Activated B cell treated with CpG ODN at 0.5 μM for 24 hours (primary cell): Measurements from ENCODE around the gene TRHDE. TPM values are rescaled to one million over a fixed set of nuclear protein-coding genes. Genes with fewer than 3 reads are reported as not detected.
"Not testable (repeated sequence)": the region's sequence is repeated elsewhere in the genome, so short reads cannot be mapped to it uniquely, and the experiment has no call there.

Experiments used
- ATAC-seq: fragments of 200-7000 bp; cut with Tn5 transposase; one replicate; pipeline ENCODE4 v1.10.0; 2021; ENCODE audit warnings: low read depth, mild to moderate bottlenecking, moderate library complexity
- CTCF ChIA-PET: fragments of 350-600 bp; sonication (Branson Sonifier 250); formaldehyde crosslinking; loops from one replicate; lab custom pipeline; 2021; ENCODE audit warnings: antibody characterized with exemption; lab: Charles Lee
- POLR2A ChIA-PET: fragments of 350-600 bp; sonication (Branson Sonifier 250); formaldehyde crosslinking; loops from one replicate; lab custom pipeline; 2021; ENCODE audit warnings: antibody characterized with exemption; lab: Charles Lee
- DNase-seq: peaks from one replicate; pipeline ENCODE4 v3.0.0; 2022
- H3K27ac Mint-ChIP-seq: one replicate; pipeline ENCODE4 v1.8.0; 2020; ENCODE audit warnings: mixed read lengths
- H3K27me3 Mint-ChIP-seq: one replicate; pipeline ENCODE4 v1.8.0; 2021; ENCODE audit warnings: mixed read lengths
- H3K36me3 Mint-ChIP-seq: one replicate; pipeline ENCODE4 v1.8.0; 2021; ENCODE audit warnings: low read depth, mixed read lengths
- H3K4me1 Mint-ChIP-seq: one replicate; pipeline ENCODE4 v1.8.0; 2021; ENCODE audit warnings: mixed read lengths
- H3K4me3 Mint-ChIP-seq: one replicate; pipeline ENCODE4 v1.8.0; 2020; ENCODE audit warnings: mild to moderate bottlenecking, mixed read lengths
- H3K9me3 Mint-ChIP-seq: one replicate; pipeline ENCODE4 v1.8.0; 2020; ENCODE audit warnings: mixed read lengths
- CTCF ChIP-seq: fragments of 200-600 bp; IDR thresholded peaks from one replicate; pipeline ENCODE4 v1.8.0; 2022; ENCODE audit warnings: antibody characterized with exemption, mild to moderate bottlenecking
- intact Hi-C: fragments of 100-400 bp; cut with micrococcal nuclease; formaldehyde crosslinking; loops from one replicate; pipeline ENCODE4 v1.15.1; 2024
- total RNA-seq: library from RNA; stranded (reverse); gene quantifications from 2 replicates; pipeline ENCODE4 v1.2.3, GENCODE V29; 2022

TRHDE gene
- total RNA-seq, 1 donor from 2014 or later = not detected

GRCh38 chr12:72505227-72505626 lies 233.1 kb downstream of the TRHDE start:
- Mint-ChIP-seq H3K27me3 (no peaks in the 10 kb centered on the region), H3K9me3 (peaks cover 7% of the 10 kb centered on the region), H3K27ac (no peak overlapping the region), H3K4me3 (no peak overlapping the region), H3K4me1 (no peaks in the 10 kb centered on the region), H3K36me3 (no peaks in the 10 kb centered on the region)
- DNase-seq (no peak), ATAC-seq (no peak)
- no peak for TF ChIP-seq CTCF
- intact Hi-C loops = no loop called here
- ChIA-PET POLR2A (interaction anchor here (0.7 kb wide), 1 partner anchor 34 kb away, joined by 3 read pairs; no protein-coding TSS in a partner anchor), CTCF (no interaction called here)

- TF ChIP-seq CTCF = no peak
- no peaks in the 10 kb centered on the region for H3K4me1 Mint-ChIP-seq
- H3K27me3 Mint-ChIP-seq = no peaks in the 10 kb centered on the region
- H3K27ac Mint-ChIP-seq = no peak overlapping the region
- ATAC-seq (no peak), DNase-seq (no peak)
- H3K36me3 Mint-ChIP-seq = no peaks in the 10 kb centered on the region
- intact Hi-C loops = no loop called here
- peaks cover 5% of the 10 kb centered on the region for H3K9me3 Mint-ChIP-seq
- H3K4me3 Mint-ChIP-seq = no peak overlapping the region
- ChIA-PET CTCF (no interaction called here), POLR2A (no interaction called here)
Observed at GRCh38 chr12:72509891-72510290, 237.7 kb downstream of the TRHDE start.

- no peak overlapping the region for H3K4me3 Mint-ChIP-seq
- no peak for DNase-seq
- TF ChIP-seq CTCF = no peak
- ChIA-PET CTCF (no interaction called here), POLR2A (no interaction called here)
- no peaks in the 10 kb centered on the region for H3K27me3 Mint-ChIP-seq
- no peak overlapping the region for H3K27ac Mint-ChIP-seq
- H3K9me3 Mint-ChIP-seq = peaks cover 5% of the 10 kb centered on the region
- H3K4me1 Mint-ChIP-seq = no peaks in the 10 kb centered on the region
- H3K36me3 Mint-ChIP-seq = no peaks in the 10 kb centered on the region
- ATAC-seq = no peak
- intact Hi-C loops = no loop called here
Observed at GRCh38 chr12:72510772-72511171, 238.6 kb downstream of the TRHDE start.

GRCh38 chr12:72511498-72511897 lies 239.3 kb downstream of the TRHDE start:
- H3K4me1 Mint-ChIP-seq = no peaks in the 10 kb centered on the region
- H3K27me3 Mint-ChIP-seq = no peaks in the 10 kb centered on the region
- ATAC-seq (no peak), DNase-seq (no peak)
- H3K4me3 Mint-ChIP-seq = no peak overlapping the region
- H3K36me3 Mint-ChIP-seq = no peaks in the 10 kb centered on the region
- no peak overlapping the region for H3K27ac Mint-ChIP-seq
- intact Hi-C loops = no loop called here
- ChIA-PET POLR2A (no interaction called here), CTCF (no interaction called here)
- H3K9me3 Mint-ChIP-seq = peaks cover 5% of the 10 kb centered on the region
- no peak for TF ChIP-seq CTCF

GRCh38 chr12:72511906-72512305 lies 239.7 kb downstream of the TRHDE start:
- Mint-ChIP-seq H3K4me1 (no peaks in the 10 kb centered on the region), H3K36me3 (no peaks in the 10 kb centered on the region)
- POLR2A ChIA-PET = no interaction called here

GRCh38 chr12:72520044-72520678 lies 248.0 kb downstream of the TRHDE start:
- H3K27me3 Mint-ChIP-seq, POLR2A ChIA-PET, H3K27ac Mint-ChIP-seq, intact Hi-C loops, ATAC-seq, H3K36me3 Mint-ChIP-seq, H3K4me1 Mint-ChIP-seq, CTCF ChIA-PET, DNase-seq, H3K9me3 Mint-ChIP-seq, H3K4me3 Mint-ChIP-seq: not testable (repeated sequence)

More at GRCh38 chr12:72511906-72512305, 239.7 kb downstream of the TRHDE start:
- CTCF ChIA-PET = no interaction called here
- no peak for DNase-seq
- H3K9me3 Mint-ChIP-seq = peaks cover 5% of the 10 kb centered on the region
- intact Hi-C loops = no loop called here
- no peak overlapping the region for H3K4me3 Mint-ChIP-seq
- no peak for ATAC-seq
- H3K27me3 Mint-ChIP-seq = no peaks in the 10 kb centered on the region
- H3K27ac Mint-ChIP-seq = no peak overlapping the region
- no peak for TF ChIP-seq CTCF
